Measurements from ENCODE around the gene CASP1.
"Not testable (repeated sequence)": the region's sequence is repeated elsewhere in the genome, so short reads cannot be mapped to it uniquely, and the experiment has no call there.

The CASP1 gene

DNA sequence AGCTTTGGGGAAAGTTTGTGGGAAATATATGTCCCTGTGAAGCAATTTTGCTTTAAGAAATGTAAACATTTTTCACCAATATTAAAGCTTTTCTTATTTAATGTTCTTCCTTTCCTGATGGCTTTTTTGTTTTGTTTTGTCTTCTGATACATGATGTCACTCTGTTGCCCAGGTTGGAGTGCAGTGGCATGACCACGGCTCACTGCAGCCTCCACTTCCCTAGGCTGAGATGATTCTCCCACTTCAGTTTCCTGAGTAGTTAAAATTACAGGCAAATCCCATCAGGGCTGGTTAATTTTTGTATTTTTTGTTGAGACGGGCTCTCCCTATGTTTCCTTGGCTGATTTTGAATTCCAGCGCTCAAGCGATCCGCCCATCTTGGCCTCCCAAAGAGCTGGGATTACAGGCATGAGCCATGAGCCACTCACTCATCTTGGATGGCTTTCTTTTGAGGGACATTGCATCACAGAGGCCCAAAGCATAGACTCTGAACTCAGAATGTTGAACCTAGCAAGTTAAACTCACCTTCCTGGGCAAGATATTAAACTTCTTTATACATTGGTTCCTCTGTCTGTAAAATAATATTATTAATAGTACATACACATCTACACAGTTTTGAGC, 10.8 kb upstream of the CASP1 start:
- DNase-seq = no peak

- peak; percentile 69 for DNase-seq
These were observed 9.9 kb upstream of the CASP1 start, which contains the start of gene CARD16 for GRCh38 chr11:105044557-105045524. CARD16 (minus strand) TSS chr11:105045335; CDS start chr11:105045297, 38 bp downstream.

- DNase-seq = no peak
These were observed 7.2 kb upstream of the CASP1 start for GRCh38 chr11:105042178-105042577.

- DNase-seq = no peak
These were observed 5.8 kb upstream of the CASP1 start for GRCh38 chr11:105040703-105041102.

GRCh38 chr11:105034388-105034787, 556 bp downstream of the CASP1 start:
- not testable (repeated sequence) for DNase-seq

DNA sequence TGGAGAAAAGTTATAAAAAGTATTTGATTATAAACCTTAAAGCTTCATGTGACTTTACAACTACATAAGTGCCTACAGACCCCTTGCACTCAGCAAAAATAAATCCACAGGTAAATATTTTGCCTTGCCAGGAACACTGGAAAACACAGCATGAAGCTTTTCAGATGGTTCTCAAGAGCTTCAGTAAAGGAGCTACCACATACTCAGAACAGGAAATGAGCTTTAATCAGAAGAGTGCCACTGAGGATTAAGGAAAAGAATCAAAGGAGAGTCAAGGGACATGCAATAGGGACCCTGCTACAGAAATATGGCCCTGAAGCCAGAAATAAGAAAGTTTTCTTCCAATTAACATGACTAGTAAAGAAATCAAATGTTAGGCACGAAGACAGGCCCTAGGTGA, 1.2 kb downstream of the CASP1 start:
- peak; percentile 18 for DNase-seq

- DNase-seq = peak; percentile 28
These were observed 1.6 kb downstream of the CASP1 start for GRCh38 chr11:105033343-105033742.

DNA sequence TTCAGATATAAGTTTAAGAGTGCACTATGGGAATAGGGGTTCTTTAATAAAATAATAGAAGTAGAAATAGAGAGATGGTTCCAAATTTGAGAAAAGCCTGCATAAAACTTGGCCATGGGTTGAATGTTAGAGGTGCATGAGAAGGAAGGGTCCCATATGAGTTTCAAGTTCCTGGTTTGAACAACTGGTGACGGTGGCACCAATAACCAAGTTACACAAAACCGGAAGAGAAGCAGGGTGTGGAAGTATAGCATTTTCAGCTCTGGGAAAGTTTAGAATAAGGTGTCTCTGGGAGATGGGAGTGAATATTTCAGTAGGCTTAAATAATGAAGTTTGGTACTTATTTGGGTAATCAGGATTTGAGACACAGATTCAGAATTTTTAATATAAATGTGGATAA, 2.4 kb downstream of the CASP1 start:
- DNase-seq = peak; percentile 30

- no peak for DNase-seq
These were observed 7.3 kb downstream of the CASP1 start for GRCh38 chr11:105027678-105028077.

DNA sequence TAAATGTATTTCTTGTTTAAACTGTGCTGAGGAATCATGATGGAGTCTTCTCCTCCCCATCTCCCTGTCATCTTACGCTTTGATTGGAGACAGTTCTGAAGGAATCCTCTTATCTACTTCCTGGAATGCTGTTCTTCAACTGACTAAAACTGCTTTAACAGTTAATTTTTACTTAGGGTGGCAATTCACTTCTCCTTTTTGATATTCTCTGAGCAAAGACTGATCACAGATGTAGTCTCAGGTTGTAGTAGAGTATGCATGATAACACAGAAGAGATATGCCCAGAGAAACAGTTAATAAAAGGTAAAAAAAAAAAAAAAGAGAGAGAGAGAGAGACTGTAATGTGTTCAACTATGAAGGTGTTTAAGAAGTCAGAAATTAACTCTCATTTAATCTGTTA, 10.6 kb downstream of the CASP1 start:
- no peak for DNase-seq

DNA sequence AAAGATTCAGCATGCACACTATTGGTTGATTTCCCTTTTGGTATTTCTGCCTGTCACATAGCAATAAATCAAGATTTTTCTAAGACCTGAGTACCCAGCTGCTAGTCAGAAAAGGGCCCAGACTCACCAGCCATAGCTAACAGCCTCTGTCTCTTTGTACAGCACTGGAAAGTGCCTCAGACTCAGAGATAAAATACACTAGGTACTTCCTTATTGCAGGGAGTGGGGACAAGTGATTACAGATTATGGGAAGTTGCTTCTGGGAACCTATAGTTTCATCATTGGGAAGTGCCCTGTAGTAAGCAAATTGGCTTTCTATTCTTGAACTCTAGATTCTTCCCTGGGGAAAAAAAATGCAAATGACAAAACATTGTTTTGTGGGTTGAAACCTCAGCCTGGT, 11.9 kb downstream of the CASP1 start, which contains the start of gene CASP5:
CASP5 (minus strand) TSS at position 166 of the 400 bp plus-strand sequence; CDS start at position 134, 32 bp downstream.
- no peak for DNase-seq

DNA sequence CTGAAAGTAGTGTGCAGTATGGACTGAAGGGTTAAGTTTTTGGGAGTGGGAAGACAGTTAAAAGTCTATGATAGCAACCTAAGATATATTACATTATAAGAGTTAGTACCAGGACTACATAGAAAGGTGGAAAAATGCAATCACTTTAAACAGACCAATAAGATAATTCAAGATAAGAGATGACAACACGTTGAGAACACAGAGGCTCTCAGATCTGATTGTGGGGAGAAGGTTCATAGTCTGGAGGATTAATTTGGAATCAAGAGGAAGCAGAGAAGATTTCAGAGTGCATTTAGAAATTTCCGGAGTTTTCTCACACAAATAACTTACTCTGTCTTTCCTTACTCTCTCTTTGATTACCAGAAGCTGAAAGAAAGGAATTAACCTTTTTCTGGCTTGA, 12.4 kb downstream of the CASP1 start:
- no peak for DNase-seq

GRCh38 chr11:105007463-105007862, 27.5 kb downstream of the CASP1 start:
- DNase-seq = no peak

DNA sequence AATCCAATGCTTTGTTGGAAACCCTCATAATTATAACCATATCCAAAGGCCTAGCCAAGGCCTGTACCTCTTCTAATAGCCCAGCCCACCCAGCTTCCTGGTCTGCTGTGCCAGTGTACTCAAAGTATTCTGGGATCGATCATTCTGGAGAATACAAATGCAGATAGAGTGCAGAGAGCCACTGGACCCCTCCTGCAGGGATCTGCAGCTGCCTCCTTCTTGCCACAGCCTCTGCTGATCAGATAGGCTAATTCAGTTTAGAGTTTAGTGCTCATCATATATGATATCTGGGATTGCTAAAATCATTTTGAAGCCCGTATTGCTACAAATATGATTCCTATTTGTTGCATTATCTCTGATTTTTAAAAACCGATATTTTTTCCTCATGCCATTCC, 29.5 kb downstream of the CASP1 start:
- DNase-seq = no peak

GRCh38 chr11:105004021-105004420, 30.9 kb downstream of the CASP1 start:
- DNase-seq = no peak

GRCh38 chr11:105003151-105003550, 31.8 kb downstream of the CASP1 start:
- no peak for DNase-seq

GRCh38 chr11:105000797-105001196, 34.1 kb downstream of the CASP1 start:
- DNase-seq = peak; percentile 72

DNA sequence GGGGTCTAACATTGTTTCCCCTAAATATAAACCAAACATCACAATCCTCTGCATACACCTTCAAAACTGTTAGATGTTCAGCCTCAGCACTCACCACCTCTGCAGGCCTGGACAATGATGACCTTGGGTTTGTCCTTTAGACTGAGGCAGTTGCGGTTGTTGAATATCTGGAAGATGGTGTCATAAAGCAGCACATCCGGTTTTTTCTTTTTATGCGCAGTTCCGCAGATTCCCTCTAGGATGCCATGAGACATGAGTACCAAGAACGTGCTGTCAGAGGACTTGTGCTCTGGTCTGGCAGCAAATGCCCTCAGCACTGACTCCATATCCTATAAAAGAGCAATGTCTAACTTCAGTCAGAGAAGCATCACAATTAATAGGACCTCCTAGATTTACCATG, 34.8 kb downstream of the CASP1 start:
- peak; percentile 16 for DNase-seq

DNA sequence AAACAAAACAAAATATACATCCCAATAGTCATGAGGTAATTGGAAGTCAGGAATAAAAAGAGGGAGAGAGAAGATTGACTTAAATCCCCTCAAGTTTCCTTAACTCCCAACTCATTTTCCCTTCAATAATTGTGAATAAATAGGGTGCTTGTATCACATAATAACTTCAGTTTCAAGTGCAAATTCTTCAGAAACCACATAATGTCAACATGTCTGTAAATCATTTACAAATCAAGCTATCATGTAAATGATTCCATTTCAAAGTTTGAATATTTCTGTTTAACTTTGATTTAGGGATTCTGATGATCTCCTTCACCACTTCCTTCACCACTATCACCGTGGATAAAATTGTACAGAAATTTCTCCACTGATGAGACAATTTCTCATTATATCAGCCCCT, 35.2 kb downstream of the CASP1 start:
- no peak for DNase-seq

DNA sequence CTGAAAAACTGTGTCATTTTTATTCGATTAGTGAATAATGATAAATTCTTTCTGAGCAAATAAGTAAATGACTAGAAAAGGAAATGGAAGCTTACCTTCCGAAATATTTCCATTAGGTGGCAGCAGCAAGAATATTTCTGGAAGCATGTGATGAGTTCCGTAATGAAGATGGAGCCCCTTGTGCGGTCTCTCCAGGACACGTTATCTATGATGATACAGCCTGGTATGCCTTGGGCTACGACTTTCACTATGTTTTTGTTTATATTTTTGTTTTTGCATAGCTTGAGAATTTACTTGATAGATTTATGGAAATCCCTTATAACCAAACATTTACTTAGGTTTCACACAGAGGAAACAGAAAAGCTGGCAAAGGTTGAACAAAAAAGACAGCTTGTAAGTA, 37.7 kb downstream of the CASP1 start:
- DNase-seq = no peak

DNA sequence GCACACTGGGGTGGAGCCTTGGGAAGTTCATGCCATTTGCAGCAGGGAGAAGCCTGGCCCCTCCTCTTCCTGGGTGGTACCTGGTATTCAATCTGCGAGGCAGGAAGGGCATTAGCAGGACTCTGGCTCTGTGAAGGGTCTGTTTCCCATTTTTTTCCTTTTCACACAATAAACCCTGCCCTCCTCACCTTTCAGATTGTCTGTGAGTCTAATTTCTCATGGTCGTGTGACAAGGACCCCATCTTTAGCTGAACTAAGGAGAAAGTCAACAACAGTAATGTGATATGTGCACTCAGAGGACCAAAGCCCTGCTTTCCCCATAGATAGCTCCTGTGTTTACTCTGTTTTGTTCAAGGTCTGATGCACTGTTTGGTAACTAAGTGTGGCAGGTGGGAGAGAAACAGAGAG, 39.9 kb downstream of the CASP1 start:
- DNase-seq = no peak

DNA sequence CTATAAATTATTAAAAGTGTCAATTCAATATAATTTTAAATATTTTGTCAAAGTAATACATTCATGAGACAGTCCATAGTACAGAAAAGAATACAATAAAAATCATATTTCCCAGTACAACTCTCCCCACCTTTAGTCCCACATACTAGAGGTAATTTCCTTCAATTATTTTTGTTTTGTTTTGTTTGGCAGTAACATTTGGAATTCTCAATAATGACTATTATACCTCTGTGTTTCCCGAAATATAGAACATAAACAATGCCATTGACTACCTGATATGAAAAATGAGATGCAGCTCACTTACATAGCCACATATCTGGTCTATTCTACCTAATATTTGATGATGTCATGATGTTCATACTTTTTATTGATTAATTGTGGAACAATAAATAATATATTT, 42.2 kb downstream of the CASP1 start:
- no peak for DNase-seq

- DNase-seq = no peak
These were observed 43.0 kb downstream of the CASP1 start for GRCh38 chr11:104991994-104992393.

DNA sequence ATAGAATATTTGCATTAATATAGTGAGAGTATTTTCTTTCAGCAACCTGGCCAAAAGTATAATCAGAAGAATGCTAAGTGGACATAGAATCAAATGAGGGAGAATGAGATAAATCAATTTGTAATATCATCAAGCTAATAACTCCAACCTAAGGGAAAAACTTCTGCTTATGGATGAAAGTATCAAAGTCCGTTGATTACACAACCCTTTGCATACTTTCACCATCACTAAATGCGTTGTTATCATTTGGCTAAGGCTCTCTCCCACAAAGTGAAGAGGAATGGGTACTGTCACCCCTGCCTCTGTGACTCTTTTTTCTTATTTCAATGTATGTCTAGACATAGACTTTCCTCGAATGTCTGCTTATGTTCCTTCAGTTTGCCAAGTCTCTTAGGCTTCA, 50.1 kb downstream of the CASP1 start:
- no peak for DNase-seq
